PC-9 (cell line): ENCODE data around the gene SEMA3C.

Experiments used
- CTCF ChIP-seq: fragments of 200-600 bp; sonication (generic); conservative IDR thresholded peaks from 2 replicates; pipeline ENCODE4 v1.6.1; 2017; ENCODE audit warnings: mixed run types, antibody characterized with exemption, mild to moderate bottlenecking, moderate library complexity
- EZH2 ChIP-seq: fragments of 200-600 bp; sonication (generic); IDR thresholded peaks from 2 replicates; pipeline ENCODE4 v1.8.0; 2017; ENCODE audit warnings: antibody characterized with exemption, low read depth

GRCh38 chr7:80918399-80918798, 452 bp downstream of the SEMA3C start:
- TF ChIP-seq CTCF = no peak
- no peak for TF ChIP-seq EZH2
